Activated CD4-positive, alpha-beta T cell treated with anti-CD3 and anti-CD28 coated beads, Interleukin-2, amount 50 U/mL, for 16 hours (primary cell): ENCODE data around the gene MC1R.
"Not testable (repeated sequence)": the region's sequence is repeated elsewhere in the genome, so short reads cannot be mapped to it uniquely, and the experiment has no call there.

Source experiments
- DNase-seq: peaks from one replicate; pipeline ENCODE4 v3.0.0-alpha.2; 2020

Gene MC1R

GRCh38 chr16:89914642-89915285, 3.9 kb upstream of the MC1R start:
- DNase-seq: not testable (repeated sequence)

GRCh38 chr16:89915303-89916232, 3.1 kb upstream of the MC1R start:
- no peak for DNase-seq

- peak; percentile 92 for DNase-seq
Measured at GRCh38 chr16:89917773-89918452, 749 bp upstream of the MC1R start.

- no peak for DNase-seq
Measured at GRCh38 chr16:89919535-89920406, 1.1 kb downstream of the MC1R start.

- no peak for DNase-seq
Measured at GRCh38 chr16:89920723-89921122, 2.1 kb downstream of the MC1R start.

GRCh38 chr16:89921131-89921701, 2.6 kb downstream of the MC1R start:
- DNase-seq: peak; percentile 27

GRCh38 chr16:89921702-89922476, 3.2 kb downstream of the MC1R start:
- peak; percentile 80 for DNase-seq

GRCh38 chr16:89922477-89922883, 3.8 kb downstream of the MC1R start:
- peak; percentile 66 for DNase-seq

GRCh38 chr16:89922884-89923639, 4.4 kb downstream of the MC1R start, which contains the start of gene TUBB3:
TSS of gene TUBB3 (plus strand) at chr16:89923342. CDS start at chr16:89923402, 60 bp downstream.
- peak; percentile 74 for DNase-seq

GRCh38 chr16:89923640-89924296, 5.1 kb downstream of the MC1R start:
- DNase-seq: no peak

GRCh38 chr16:89924297-89924924, 5.7 kb downstream of the MC1R start:
- DNase-seq: peak; percentile 49

- DNase-seq: no peak
Measured at GRCh38 chr16:89924925-89925307, 6.3 kb downstream of the MC1R start.

GRCh38 chr16:89925596-89926079, 7.0 kb downstream of the MC1R start:
- DNase-seq: no peak

GRCh38 chr16:89931305-89931896, 12.7 kb downstream of the MC1R start:
- no peak for DNase-seq

GRCh38 chr16:89931964-89932363, 13.3 kb downstream of the MC1R start:
- DNase-seq: no peak

GRCh38 chr16:89934019-89934418, 15.4 kb downstream of the MC1R start:
- not testable (repeated sequence) for DNase-seq

- DNase-seq: no peak
Measured at GRCh38 chr16:89934611-89935553, 16.2 kb downstream of the MC1R start.

- DNase-seq: not testable (repeated sequence)
Measured at GRCh38 chr16:89935620-89936019, 17.0 kb downstream of the MC1R start.
